Measurements from ENCODE around the gene C3AR1.

DNA sequence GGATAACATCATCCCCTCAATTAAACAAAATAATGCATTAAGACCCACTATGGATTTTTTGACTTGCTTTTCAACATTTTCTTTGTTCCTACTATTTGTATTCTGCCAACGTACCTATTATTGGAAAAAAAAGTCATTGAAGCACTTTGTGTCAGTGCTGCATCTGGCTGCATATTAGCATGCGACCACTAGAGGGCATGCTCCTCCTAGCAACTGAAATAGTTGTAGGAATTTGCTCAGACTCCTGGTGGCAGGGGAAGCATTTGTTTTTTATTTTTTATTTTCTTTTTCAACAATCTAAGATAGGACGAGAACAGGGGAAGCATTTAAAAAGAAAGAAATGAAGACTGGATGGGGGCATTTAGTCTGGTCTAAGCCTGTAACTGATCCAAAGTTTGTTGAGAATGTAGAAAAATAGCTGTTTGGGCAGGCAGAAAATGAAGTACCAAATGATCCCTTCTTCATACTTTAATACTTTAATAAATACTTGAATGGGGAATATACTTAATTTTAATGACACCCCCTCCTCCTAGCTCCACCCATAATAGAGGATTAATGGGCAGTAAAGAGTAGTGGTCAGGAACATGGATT, 42.7 kb upstream of the C3AR1 start:
- no peak for TF ChIP-seq POLR2A (IDR thresholded peaks at IDR 0.05)
- TF ChIP-seq CTCF (IDR thresholded peaks at IDR 0.05), result peak; percentile 89 to 99 (median 92)
- no peak for TF ChIP-seq POLR2AphosphoS5 (IDR thresholded peaks at IDR 0.05)

Data from breast epithelium (tissue), 3 donors.